LHCN-M2 (cell line): ENCODE measurements around the gene GABRB2. TPM values are rescaled to one million over a fixed set of nuclear protein-coding genes. Genes with fewer than 3 reads are reported as not detected.
"Not testable (repeated sequence)": the region's sequence is repeated elsewhere in the genome, so short reads cannot be mapped to it uniquely, and the experiment has no call there.

Experiments
- DNase-seq: peaks from one replicate; pipeline ENCODE4 v3.0.0-alpha.2; 2012; ENCODE audit warnings: low read depth
- polyA plus RNA-seq: library from polyadenylated mRNA; unstranded; fragments of >200 nt; gene quantifications from one replicate; pipeline ENCODE4 v1.2.1, GENCODE V29; 2012; ENCODE audit warnings: missing spikeins
- total RNA-seq: library from RNA; depleted of rRNA; stranded (reverse); fragments of >200 nt; gene quantifications from 2 replicates; pipeline ENCODE4 v1.2.3, GENCODE V29; 2014; rRNA removed

GABRB2 gene
- total RNA-seq, result 5.9 and 10.5 TPM in 2 replicates
- 0.09 TPM for polyA plus RNA-seq

GRCh38 chr5:161546470-161547301 is at the start of gene GABRB2:
GABRB2 (minus strand) TSS chr5:161546725; CDS start chr5:161546643, 82 bp downstream.
- peak; percentile 66 for DNase-seq

GRCh38 chr5:161585798-161586197 is 39.3 kb upstream of the GABRB2 start:
- no peak for DNase-seq

GRCh38 chr5:161580621-161581020 is 34.1 kb upstream of the GABRB2 start:
- DNase-seq, result no peak

GRCh38 chr5:161572914-161573313 is 26.4 kb upstream of the GABRB2 start:
- no peak for DNase-seq

GRCh38 chr5:161566081-161566480 is 19.6 kb upstream of the GABRB2 start:
- no peak for DNase-seq

- no peak for DNase-seq
These were observed 15.9 kb upstream of the GABRB2 start for GRCh38 chr5:161562446-161562845.

GRCh38 chr5:161549106-161549505 is 2.6 kb upstream of the GABRB2 start:
- DNase-seq, result peak; percentile 27

GRCh38 chr5:161548487-161549094 is 2.1 kb upstream of the GABRB2 start:
- peak; percentile 6 for DNase-seq

- no peak for DNase-seq
These were observed 1.4 kb upstream of the GABRB2 start for GRCh38 chr5:161547738-161548486.

- DNase-seq, result no peak
These were observed 847 bp upstream of the GABRB2 start for GRCh38 chr5:161547406-161547737.

- peak; percentile 2 for DNase-seq
These were observed 443 bp downstream of the GABRB2 start for GRCh38 chr5:161546095-161546469.

- no peak for DNase-seq
These were observed 1.0 kb downstream of the GABRB2 start for GRCh38 chr5:161545344-161546094.

- peak; percentile 58 for DNase-seq
These were observed 2.2 kb downstream of the GABRB2 start for GRCh38 chr5:161544350-161544765.

GRCh38 chr5:161539016-161539415 is 7.5 kb downstream of the GABRB2 start:
- DNase-seq, result no peak

- peak; percentile 9 for DNase-seq
These were observed 10.8 kb downstream of the GABRB2 start for GRCh38 chr5:161535762-161536161.

- DNase-seq, result no peak
These were observed 15.8 kb downstream of the GABRB2 start for GRCh38 chr5:161530700-161531099.

GRCh38 chr5:161513942-161514341 is 32.6 kb downstream of the GABRB2 start:
- no peak for DNase-seq

GRCh38 chr5:161507591-161507990 is 38.9 kb downstream of the GABRB2 start:
- DNase-seq, result peak; percentile 70

- not testable (repeated sequence) for DNase-seq
These were observed 41.4 kb downstream of the GABRB2 start for GRCh38 chr5:161505160-161505559.

GRCh38 chr5:161498531-161498930 is 48.0 kb downstream of the GABRB2 start:
- no peak for DNase-seq

GRCh38 chr5:161483721-161484120 is 62.8 kb downstream of the GABRB2 start:
- DNase-seq, result no peak

GRCh38 chr5:161481922-161482321 is 64.6 kb downstream of the GABRB2 start:
- no peak for DNase-seq
